SU-DHL-6 (cell line): ENCODE results near the gene BIN1.

Source experiments
- H2AFZ ChIP-seq: fragments of 200-600 bp; sonication (generic); 2 replicates; pipeline ENCODE4 v1.6.1; 2014; ENCODE audit warnings: low read depth, mild to moderate bottlenecking, moderate library complexity, mixed read lengths, antibody characterized with exemption, low read length; ENCODE audit not compliant: severe bottlenecking
- H3F3A ChIP-seq: fragments of 200-600 bp; shearing (Covaris generic); 2 replicates; pipeline ENCODE4 v1.6.0; 2016; ENCODE audit warnings: antibody characterized with exemption, mild to moderate bottlenecking; ENCODE audit not compliant: insufficient read depth
- H3K27ac ChIP-seq: fragments of 200-600 bp; sonication (generic); 2 replicates; pipeline ENCODE4 v1.5.1; 2016; ENCODE audit warnings: low read depth, mild to moderate bottlenecking, low read length, moderate library complexity, mixed read lengths
- H3K27me3 ChIP-seq: fragments of 200-600 bp; sonication (generic), shearing (Covaris generic); 2 replicates; pipeline ENCODE4 v1.6.0; 2014; ENCODE audit warnings: mild to moderate bottlenecking, low read length
- H3K36me3 ChIP-seq: fragments of 200-600 bp; sonication (generic); 2 replicates; pipeline ENCODE4 v1.6.1; 2014; ENCODE audit warnings: mild to moderate bottlenecking, low read length, mixed read lengths
- H3K4me2 ChIP-seq: fragments of 300-600, 200-600 bp; shearing (Covaris generic), sonication (generic); 2 replicates; pipeline ENCODE4 v1.6.0; 2014; ENCODE audit warnings: low read length, low read depth, mild to moderate bottlenecking; ENCODE audit not compliant: poor library complexity, severe bottlenecking
- H3K4me3 ChIP-seq: fragments of 200-600 bp; sonication (generic); 2 replicates; pipeline ENCODE4 v1.5.1; 2014; ENCODE audit warnings: antibody characterized with exemption, low read length, mild to moderate bottlenecking, mixed read lengths; ENCODE audit not compliant: insufficient read depth, poor library complexity, severe bottlenecking
- H3K79me2 ChIP-seq: fragments of 200-600 bp; sonication (generic); 2 replicates; pipeline ENCODE4 v1.6.1; 2014; ENCODE audit warnings: mild to moderate bottlenecking, low read length, moderate library complexity; ENCODE audit not compliant: insufficient read depth
- H3K9ac ChIP-seq: fragments of 200-600 bp; sonication (generic); 2 replicates; pipeline ENCODE4 v1.7.0; 2014; ENCODE audit warnings: mild to moderate bottlenecking, low read length
- H3K9me2 ChIP-seq: fragments of 200-600 bp; sonication (generic); replicated peaks from 2 replicates; pipeline ENCODE4 v1.6.1; 2014; ENCODE audit warnings: low read length; ENCODE audit not compliant: insufficient read depth
- H3K9me3 ChIP-seq: fragments of 200-600 bp; sonication (generic); 2 replicates; pipeline ENCODE4 v1.6.1; 2014; ENCODE audit warnings: low read length, mixed read lengths; ENCODE audit not compliant: insufficient read depth
- H4K20me1 ChIP-seq: fragments of 200-600 bp; sonication (generic); 2 replicates; pipeline ENCODE4 v1.6.1; 2014; ENCODE audit warnings: low read depth, mild to moderate bottlenecking, antibody characterized with exemption, low read length, moderate library complexity, mixed read lengths
- CTCF ChIP-seq: fragments of 200-600 bp; sonication (generic); IDR thresholded peaks from one replicate; pipeline ENCODE4 v1.5.1; 2017; ENCODE audit warnings: antibody characterized with exemption, mild to moderate bottlenecking, low read length, moderate library complexity; ENCODE audit not compliant: insufficient read depth, poor library complexity, severe bottlenecking
- EZH2phosphoT487 ChIP-seq: fragments of 200-600 bp; sonication (generic), shearing (Covaris generic); conservative IDR thresholded peaks from 2 replicates; pipeline ENCODE4 v1.6.1; 2018; ENCODE audit warnings: mild to moderate bottlenecking, antibody characterized with exemption, low read length, moderate library complexity, mixed read lengths

Gene BIN1

GRCh38 chr2:127011796-127012195 is 95.2 kb downstream of the BIN1 start:
- Histone ChIP-seq H3K79me2 (no peaks in the 10 kb centered on the region), H3K9ac (no peak overlapping the region), H3F3A (no peaks in the 10 kb centered on the region), H3K4me2 (no peak overlapping the region), H3K36me3 (no peaks in the 10 kb centered on the region), H3K27ac (no peak overlapping the region), H4K20me1 (no peaks in the 10 kb centered on the region), H3K9me2 (no peaks in the 10 kb centered on the region), H3K9me3 (no peaks in the 10 kb centered on the region), H3K4me3 (no peak overlapping the region), H3K27me3 (no peaks in the 10 kb centered on the region), H2AFZ (no peak overlapping the region)
- TF ChIP-seq CTCF (no peak), EZH2phosphoT487 (no peak)

GRCh38 chr2:127011231-127011661 is 95.7 kb downstream of the BIN1 start:
- Histone ChIP-seq H3K9me3 (no peaks in the 10 kb centered on the region), H2AFZ (no peak overlapping the region), H3K79me2 (no peaks in the 10 kb centered on the region), H3K4me3 (no peak overlapping the region), H4K20me1 (no peaks in the 10 kb centered on the region), H3K27ac (no peak overlapping the region), H3F3A (no peaks in the 10 kb centered on the region), H3K4me2 (no peak overlapping the region), H3K9ac (no peak overlapping the region), H3K36me3 (no peaks in the 10 kb centered on the region), H3K27me3 (no peaks in the 10 kb centered on the region), H3K9me2 (no peaks in the 10 kb centered on the region)
- no peak for TF ChIP-seq CTCF

GRCh38 chr2:127008265-127009015 is 98.5 kb downstream of the BIN1 start:
- H3K36me3 ChIP-seq: no peaks in the 10 kb centered on the region
- no peak for TF ChIP-seq EZH2phosphoT487
- TF ChIP-seq CTCF: no peak
- no peak overlapping the region for H2AFZ ChIP-seq
- H4K20me1 ChIP-seq: no peaks in the 10 kb centered on the region
- no peaks in the 10 kb centered on the region for H3K79me2 ChIP-seq
- H3F3A ChIP-seq: no peaks in the 10 kb centered on the region
- H3K9me3 ChIP-seq: no peaks in the 10 kb centered on the region
- H3K4me2 ChIP-seq: no peak overlapping the region
- no peak overlapping the region for H3K9ac ChIP-seq
- H3K9me2 ChIP-seq: no peaks in the 10 kb centered on the region
- no peaks in the 10 kb centered on the region for H3K27me3 ChIP-seq
- no peak overlapping the region for H3K4me3 ChIP-seq
- H3K27ac ChIP-seq: no peak overlapping the region
